Prostate gland (tissue), 2 donors: ENCODE measurements around the gene ITGB2. TPM values are rescaled to one million over a fixed set of nuclear protein-coding genes. Genes with fewer than 3 reads are reported as not detected.
A peak's percentile ranks its signal among the peaks of the same experiment; 100 is the strongest.

Experiments
- DNase-seq: peaks from one replicate; pipeline ENCODE4 v3.0.0-alpha.2; 2019; ENCODE audit warnings: low spot score
- H3K27ac ChIP-seq, 2 donors: fragments of 200-600 bp; sonication (generic); 2 replicates each; pipeline ENCODE4 v1.5.1; 2017 to 2019
- H3K27me3 ChIP-seq: fragments of 200-600 bp; sonication (generic); replicated peaks from 2 replicates; pipeline ENCODE4 v1.5.1; 2019; ENCODE audit not compliant: insufficient read depth
- H3K36me3 ChIP-seq, 2 donors: fragments of 200-600 bp; sonication (generic); 1 replicate in 1 of 2; 2 replicates in 1 of 2; pipeline versions ENCODE4 v1.5.1 to v1.8.1; 2017 to 2019
- H3K4me1 ChIP-seq: fragments of 200-600 bp; sonication (generic); replicated peaks from 2 replicates; pipeline ENCODE4 v1.5.1; 2019
- H3K4me3 ChIP-seq, 2 donors: fragments of 200-600 bp; sonication (generic); 2 replicates each; pipeline ENCODE4 v1.5.1; 2017 to 2019
- H3K9me3 ChIP-seq: fragments of 200-600 bp; sonication (generic); 2 replicates; pipeline ENCODE4 v1.5.1; 2017
- POLR2A ChIP-seq: fragments of 450-650 bp; IDR thresholded peaks from one replicate; pipeline ENCODE4 v1.6.1; 2016; ENCODE audit warnings: antibody characterized with exemption, mild to moderate bottlenecking
- POLR2AphosphoS5 ChIP-seq: sonication (generic); formaldehyde crosslinking; IDR thresholded peaks from one replicate; pipeline ENCODE4 v1.6.1; 2017; ENCODE audit warnings: antibody characterized with exemption
- WGBS: methylation state at CpG from one replicate; pipeline ENCODE4 v1.1.5; 2018; 5-methylcytosine and 5-hydroxymethylcytosine counted together
- intact Hi-C: fragments of 100-400 bp; cut with DNase I; formaldehyde crosslinking; loops from one replicate; pipeline ENCODE4 v1.14.2; 2022
- total RNA-seq, 2 donors: library from RNA; depleted of rRNA; stranded (reverse); fragments of >200 nt; gene quantifications; one replicate each; pipeline ENCODE4 v1.1.0, GENCODE V29; 2016
- TF ChIP-seq, protein P1 (sequence below), 4 experiments: fragments of 200-600 bp in 2 of 4; fragments of 450-650 bp in 2 of 4; sonication (generic) in 2 of 4; IDR thresholded peaks; 1 replicate in 3 of 4; 2 replicates in 1 of 4; pipeline ENCODE4 v1.5.1; 2016 to 2019; ENCODE audit warnings: antibody characterized with exemption in 4 of 4, mild to moderate bottlenecking in 2 of 4, moderate library complexity in 2 of 4

The ITGB2 gene
- total RNA-seq, 2 donors from 2014 or later, result 23.1 to 56.1 TPM

DNA sequence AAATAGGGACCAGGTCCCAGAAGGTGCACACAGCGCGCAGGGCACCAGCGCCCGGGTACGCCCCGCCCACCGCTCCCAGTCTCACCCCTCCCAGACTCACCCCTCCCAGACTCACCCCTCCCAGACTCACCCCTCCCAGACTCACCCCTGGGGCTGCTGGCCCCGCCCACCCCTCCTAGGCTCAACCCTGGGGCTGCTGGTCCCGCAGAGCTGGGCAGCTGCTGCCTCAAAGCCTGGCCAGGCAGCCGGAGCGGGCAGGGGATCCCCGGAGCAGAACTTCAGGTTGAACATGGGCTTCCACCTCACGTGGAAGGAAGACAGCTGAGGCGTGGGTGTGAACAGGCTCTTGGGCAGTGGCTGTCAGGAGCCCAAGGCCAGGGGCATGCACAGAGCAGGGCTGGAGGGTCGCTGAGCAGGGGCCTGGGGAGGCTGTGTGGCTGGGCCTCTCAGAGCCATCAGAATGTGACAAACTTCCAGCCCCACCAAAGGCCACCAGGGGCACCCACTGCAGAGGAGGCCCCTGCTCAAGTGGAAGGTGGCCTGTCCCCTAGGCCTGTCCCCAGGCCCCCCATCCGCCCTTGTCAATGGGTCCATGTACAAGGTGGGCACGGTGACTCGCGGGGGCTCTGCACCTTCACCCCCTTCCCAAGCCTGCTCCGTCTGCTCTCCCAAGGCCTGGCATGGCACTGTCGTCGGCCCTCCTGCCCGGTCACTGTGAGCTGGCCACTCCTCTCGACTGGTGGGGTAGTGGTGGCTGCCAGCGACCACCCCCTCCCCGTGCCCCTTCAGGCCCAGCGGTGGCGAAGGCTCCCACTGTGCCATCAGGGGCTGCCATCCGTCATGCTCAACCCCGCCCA is 82.4 kb downstream of the ITGB2 start:
- Histone ChIP-seq H3K36me3 (no peaks in the 10 kb centered on the region), H3K9me3 (no peaks in the 10 kb centered on the region), H3K4me3 (no peak overlapping the region), H3K4me1 (no peaks in the 10 kb centered on the region), H3K27me3 (no peaks in the 10 kb centered on the region), H3K27ac (no peak overlapping the region)
- WGBS, result 83% methylated on average over 30 of the region's 30 CpGs
- TF ChIP-seq, protein P1, sequence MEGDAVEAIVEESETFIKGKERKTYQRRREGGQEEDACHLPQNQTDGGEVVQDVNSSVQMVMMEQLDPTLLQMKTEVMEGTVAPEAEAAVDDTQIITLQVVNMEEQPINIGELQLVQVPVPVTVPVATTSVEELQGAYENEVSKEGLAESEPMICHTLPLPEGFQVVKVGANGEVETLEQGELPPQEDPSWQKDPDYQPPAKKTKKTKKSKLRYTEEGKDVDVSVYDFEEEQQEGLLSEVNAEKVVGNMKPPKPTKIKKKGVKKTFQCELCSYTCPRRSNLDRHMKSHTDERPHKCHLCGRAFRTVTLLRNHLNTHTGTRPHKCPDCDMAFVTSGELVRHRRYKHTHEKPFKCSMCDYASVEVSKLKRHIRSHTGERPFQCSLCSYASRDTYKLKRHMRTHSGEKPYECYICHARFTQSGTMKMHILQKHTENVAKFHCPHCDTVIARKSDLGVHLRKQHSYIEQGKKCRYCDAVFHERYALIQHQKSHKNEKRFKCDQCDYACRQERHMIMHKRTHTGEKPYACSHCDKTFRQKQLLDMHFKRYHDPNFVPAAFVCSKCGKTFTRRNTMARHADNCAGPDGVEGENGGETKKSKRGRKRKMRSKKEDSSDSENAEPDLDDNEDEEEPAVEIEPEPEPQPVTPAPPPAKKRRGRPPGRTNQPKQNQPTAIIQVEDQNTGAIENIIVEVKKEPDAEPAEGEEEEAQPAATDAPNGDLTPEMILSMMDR (IDR thresholded peaks at IDR 0.05), result no peak
- TF ChIP-seq POLR2A, result no peak
- TF ChIP-seq POLR2AphosphoS5, result no peak
- intact Hi-C loops, result no loop called here
- no peak for DNase-seq

DNA sequence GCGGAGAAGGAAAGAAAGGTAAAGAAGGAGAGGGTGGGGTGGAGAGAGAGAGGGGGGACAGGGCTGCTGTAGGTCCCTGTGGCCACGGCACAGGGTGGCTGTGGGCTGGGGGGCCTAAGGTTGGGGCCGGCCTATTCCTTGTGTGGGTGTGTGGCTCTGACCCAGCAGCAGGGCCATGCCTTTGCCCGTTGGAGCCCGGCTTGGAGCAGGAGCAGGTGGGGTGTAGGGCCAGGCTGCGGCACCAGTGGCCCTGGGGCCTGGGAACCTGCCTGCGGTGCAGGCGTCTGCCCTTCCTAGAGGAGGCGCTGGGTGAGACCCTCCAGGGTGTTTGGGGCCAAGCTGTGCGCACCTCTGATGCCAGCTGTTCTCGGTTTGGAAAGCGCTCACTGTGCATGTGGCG is 83.2 kb downstream of the ITGB2 start:
- H3K4me3 ChIP-seq, result no peak overlapping the region
- H3K36me3 ChIP-seq, result no peaks in the 10 kb centered on the region
- DNase-seq, result no peak
- no peaks in the 10 kb centered on the region for H3K27me3 ChIP-seq
- no peaks in the 10 kb centered on the region for H3K9me3 ChIP-seq
- H3K4me1 ChIP-seq, result no peaks in the 10 kb centered on the region
- WGBS, result 91% methylated on average over 13 of the region's 13 CpGs
- H3K27ac ChIP-seq, result no peak overlapping the region
- intact Hi-C loops, result no loop called here
- TF ChIP-seq POLR2AphosphoS5, result no peak
- no peak for TF ChIP-seq POLR2A
- TF ChIP-seq, protein P1 (IDR thresholded peaks at IDR 0.05), result no peak

DNA sequence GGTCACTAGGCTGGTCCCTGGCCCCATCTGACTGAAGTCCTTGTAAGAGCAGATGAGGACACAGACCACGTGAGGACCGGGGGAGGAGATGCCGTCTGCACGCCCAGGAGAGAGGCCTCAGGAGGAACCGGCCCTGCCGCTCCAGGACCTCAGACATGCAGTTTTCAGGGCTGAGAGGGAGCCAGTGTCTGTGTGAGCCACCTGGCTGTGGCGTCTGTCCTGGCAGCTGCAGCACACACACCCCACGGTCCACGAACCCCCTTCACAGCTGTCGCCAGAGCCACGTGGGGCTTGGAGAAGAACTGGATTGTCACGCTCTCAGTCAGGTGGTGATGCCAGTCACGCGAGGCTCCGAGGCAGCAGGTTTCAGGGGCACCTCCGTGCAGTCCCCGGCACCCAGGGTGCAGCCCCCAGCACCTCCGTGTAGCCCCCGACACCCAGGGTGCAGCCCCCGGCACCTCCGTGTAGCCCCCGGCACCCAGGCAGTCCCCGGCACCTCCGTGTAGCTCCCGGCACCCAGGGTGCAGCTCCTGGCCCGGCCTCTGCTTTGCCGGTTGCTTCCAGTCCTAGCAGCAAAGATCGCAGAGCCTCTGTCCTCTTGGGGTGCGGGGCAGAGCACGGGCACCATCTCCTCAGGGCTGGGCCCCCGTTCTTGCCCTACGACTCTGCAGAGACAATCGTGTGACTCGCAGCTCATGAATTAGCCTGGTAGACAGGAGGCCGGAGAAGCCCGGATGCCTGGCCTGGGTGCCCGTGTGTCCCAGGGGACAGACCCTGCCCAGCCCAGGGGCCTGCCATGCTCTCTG is 83.8 kb downstream of the ITGB2 start:
- H3K4me1 ChIP-seq, result no peaks in the 10 kb centered on the region

DNA sequence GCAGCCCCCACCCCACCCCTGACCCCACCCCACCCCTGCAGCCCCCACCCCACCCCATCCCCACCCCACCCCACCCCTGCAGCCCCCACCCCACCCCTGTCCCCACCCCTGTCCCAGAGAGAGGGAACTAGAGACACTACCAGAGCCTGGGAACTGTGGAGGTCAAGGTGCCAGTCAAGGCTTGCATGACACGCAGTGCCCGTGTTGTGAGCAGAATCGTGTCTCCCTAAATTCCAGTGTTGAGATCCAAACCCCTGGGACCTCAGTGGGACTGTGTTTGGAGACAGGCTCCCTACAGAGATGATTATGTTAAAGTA is 84.4 kb downstream of the ITGB2 start:
- Histone ChIP-seq H3K4me3 (no peak overlapping the region), H3K27me3 (no peaks in the 10 kb centered on the region), H3K27ac (no peak overlapping the region), H3K9me3 (no peaks in the 10 kb centered on the region), H3K4me1 (no peaks in the 10 kb centered on the region), H3K36me3 (no peaks in the 10 kb centered on the region)
- no peak for TF ChIP-seq POLR2AphosphoS5
- TF ChIP-seq, protein P1 (IDR thresholded peaks at IDR 0.05), result no peak
- TF ChIP-seq POLR2A, result no peak
- no peak for DNase-seq
- 5% methylated on average over 3 of the region's 3 CpGs for WGBS
- intact Hi-C loops, result no loop called here

More for the DNA sequence above, 83.8 kb downstream of the ITGB2 start:
- WGBS, result 53% methylated on average over 32 of the region's 37 CpGs
- Histone ChIP-seq H3K9me3 (no peaks in the 10 kb centered on the region), H3K4me3 (no peak overlapping the region), H3K27me3 (no peaks in the 10 kb centered on the region), H3K36me3 (no peaks in the 10 kb centered on the region), H3K27ac (no peak overlapping the region)
- intact Hi-C loops, result no loop called here
- DNase-seq, result peak; percentile 45
- TF ChIP-seq, protein P1 (IDR thresholded peaks at IDR 0.05), result peak in 1 of 4 experiments; percentile 15
- TF ChIP-seq POLR2A (no peak), POLR2AphosphoS5 (peak; percentile 29)

Other genes starting within 250 kb of the ITGB2 start
- gene KRTAP12-1, start 238.7 kb downstream of the ITGB2 start, total RNA-seq, result not detected
- gene KRTAP10-12, start 223.7 kb downstream of the ITGB2 start, total RNA-seq, result not detected
- gene TSPEAR, start 209.3 kb downstream of the ITGB2 start, total RNA-seq, result under 1 TPM in 1 of 2 donors, not detected in 1; 0.85 TPM
- gene UBE2G2, start 119.1 kb downstream of the ITGB2 start, total RNA-seq, result 10 to 100 TPM; 46.9 to 75.7 TPM
- gene SUMO3, start 102.8 kb downstream of the ITGB2 start, total RNA-seq, result 10 to 100 TPM; 78.3 to 92.2 TPM
- 100 to 1,000 TPM; 216 to 244 TPM for gene PTTG1IP, start 47.2 kb downstream of the ITGB2 start, total RNA-seq
- gene SLX9, start 19.1 kb upstream of the ITGB2 start, total RNA-seq, result 10 to 100 TPM; 21.4 to 24.8 TPM
- 10 to 100 TPM; 21.0 to 30.9 TPM for gene ADARB1, start 153.7 kb upstream of the ITGB2 start, total RNA-seq